NCI-H345 (cell line): Measurements from ENCODE around the gene CGGBP1.
A peak's percentile ranks its signal among the peaks of the same experiment; 100 is the strongest.

ENCODE experiments used
- DNase-seq: peaks from one replicate; lab custom pipeline; 2025; lab: John Stamatoyannopoulos, UW

Gene CGGBP1, protein sequence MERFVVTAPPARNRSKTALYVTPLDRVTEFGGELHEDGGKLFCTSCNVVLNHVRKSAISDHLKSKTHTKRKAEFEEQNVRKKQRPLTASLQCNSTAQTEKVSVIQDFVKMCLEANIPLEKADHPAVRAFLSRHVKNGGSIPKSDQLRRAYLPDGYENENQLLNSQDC

DNA sequence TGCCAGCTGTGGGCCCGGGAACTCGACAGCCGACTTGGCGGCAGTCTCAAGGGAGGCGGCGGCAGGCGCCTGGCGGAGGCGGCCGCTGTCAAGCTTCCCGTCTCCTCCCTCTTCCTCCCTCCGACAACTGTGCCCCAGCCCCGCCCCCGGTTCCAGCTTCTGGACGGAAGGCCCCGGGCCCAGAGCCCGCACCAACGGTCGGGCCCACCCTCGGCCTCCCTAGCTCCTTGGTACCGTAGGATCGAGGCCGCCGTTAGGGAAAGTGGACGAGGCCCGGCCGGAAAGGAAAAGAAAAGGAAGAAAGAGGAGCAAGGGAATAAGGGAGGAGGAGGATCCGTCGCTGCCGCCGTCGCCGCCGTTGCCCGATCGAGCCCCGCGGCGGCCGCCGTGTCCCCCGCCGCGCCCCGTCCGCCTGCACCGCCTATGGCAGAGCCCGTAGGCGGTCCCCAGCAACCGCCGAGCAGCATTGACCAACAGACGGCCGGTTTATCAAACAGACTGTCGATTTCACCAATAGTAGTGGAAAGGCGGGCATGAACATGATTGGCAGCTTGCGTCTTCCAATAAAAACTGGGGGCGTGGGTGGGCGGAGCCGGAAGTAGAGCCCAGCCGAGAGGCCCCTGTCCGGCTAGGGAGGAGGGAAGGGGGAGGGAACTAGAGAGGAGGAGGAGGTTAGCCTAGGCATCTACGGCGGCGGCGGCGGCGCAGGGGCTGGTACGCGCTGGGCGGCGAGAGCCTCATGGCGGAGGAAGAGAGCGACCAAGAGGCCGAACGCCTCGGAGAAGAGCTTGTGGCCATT is at the start of gene CGGBP1, which contains the start of gene ZNF654:
Gene CGGBP1 (minus strand): TSS at position 425 of the 799 bp plus-strand sequence. CDS start 3,029 bp downstream, outside the sequence.
Gene ZNF654 (plus strand): TSS at position 675 of the 799 bp plus-strand sequence. CDS start 65 bp downstream, at position 740.
- DNase-seq: peak; percentile 95

DNA sequence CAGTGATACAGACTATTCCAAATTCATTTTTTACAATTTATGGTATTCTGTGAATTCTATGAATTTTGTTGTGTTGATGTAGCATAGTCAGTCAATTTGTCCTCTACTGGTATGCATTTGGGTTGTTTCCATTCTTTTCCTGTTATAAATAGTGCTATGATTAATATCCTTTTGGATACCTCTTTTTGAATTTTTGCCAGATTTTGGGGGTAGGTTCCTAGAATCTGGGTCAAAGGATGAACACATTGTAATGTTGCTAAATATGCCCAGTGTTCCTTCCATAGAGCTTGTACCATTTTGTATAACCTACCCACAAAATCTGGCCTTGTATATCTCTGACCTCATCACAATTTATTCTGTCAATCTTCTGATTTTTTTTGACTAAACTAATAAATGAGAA is 46.5 kb upstream of the CGGBP1 start:
- DNase-seq: no peak

DNA sequence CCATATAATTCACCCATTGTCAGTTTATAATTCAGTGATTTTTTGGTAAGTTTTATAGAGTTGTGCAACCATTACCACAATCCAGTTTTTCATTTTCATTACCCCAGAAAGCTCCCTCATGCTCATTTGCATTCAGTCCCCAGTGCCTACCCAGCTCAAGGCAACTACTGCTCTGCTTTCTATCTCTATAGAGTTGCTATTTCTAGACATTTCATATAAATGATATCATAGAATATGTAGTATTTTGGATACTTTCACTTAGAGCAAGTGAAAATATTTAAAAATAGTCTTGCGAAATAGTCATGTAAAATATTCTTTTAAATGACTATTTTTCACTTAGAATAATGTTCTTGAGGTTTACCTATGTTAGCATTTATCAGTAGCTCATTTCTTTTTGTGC is 42.3 kb upstream of the CGGBP1 start:
- no peak for DNase-seq

DNA sequence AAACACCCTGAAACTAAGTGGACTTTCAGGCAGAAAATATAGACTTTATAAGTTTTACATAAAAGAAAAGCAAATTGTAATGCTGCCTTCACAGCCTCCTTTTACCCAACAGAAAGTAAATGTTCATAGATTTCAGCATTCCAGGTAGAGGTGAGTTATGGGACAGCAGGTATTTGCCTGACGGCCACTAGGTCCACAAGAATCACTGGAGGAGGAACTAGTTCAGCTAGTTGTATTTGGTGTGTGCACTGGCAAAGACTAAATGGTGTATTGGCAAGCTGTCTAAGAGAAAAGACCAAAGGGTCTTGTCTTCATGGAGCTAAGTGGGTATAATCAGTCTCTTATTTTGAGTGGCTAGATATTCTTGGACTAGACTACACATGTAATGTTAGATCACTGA is 34.5 kb upstream of the CGGBP1 start:
- DNase-seq: no peak

DNA sequence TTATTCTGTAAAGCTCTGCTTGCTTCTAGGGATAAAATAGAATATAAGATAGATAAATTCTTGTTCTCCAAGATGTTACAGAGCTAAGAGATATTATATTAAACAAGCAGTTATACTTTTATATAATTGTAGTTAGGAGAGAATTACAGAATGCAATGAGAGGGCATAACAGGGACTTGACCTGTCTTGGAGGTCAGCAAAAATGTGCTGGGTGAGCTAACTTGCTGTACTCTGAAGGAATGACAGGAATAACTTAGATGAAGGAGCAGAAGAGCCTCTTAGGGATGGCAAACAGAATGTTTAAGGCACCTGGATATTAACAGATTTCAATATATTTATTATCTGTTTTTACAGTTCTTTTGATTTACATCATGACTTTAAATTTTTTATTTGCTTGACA is 33.5 kb upstream of the CGGBP1 start:
- DNase-seq: no peak

DNA sequence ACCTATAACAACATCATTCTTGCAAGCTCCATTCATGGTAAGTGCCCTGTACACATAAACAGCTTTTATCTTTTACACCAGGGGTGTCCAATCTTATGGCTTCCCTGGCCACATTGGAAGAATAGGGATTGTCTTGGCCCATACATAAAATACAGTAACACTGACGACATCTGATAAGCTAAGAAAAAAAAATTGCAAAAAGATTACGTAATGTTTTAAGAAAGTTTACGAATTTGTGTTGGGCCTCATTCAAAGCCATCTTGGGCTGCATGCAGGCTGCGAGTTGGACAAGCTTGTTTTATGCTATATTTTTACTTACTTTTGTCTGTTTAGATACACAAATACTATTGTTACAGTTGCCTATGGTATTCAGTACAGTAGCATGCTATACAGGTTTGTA is 31.9 kb upstream of the CGGBP1 start:
- no peak for DNase-seq

DNA sequence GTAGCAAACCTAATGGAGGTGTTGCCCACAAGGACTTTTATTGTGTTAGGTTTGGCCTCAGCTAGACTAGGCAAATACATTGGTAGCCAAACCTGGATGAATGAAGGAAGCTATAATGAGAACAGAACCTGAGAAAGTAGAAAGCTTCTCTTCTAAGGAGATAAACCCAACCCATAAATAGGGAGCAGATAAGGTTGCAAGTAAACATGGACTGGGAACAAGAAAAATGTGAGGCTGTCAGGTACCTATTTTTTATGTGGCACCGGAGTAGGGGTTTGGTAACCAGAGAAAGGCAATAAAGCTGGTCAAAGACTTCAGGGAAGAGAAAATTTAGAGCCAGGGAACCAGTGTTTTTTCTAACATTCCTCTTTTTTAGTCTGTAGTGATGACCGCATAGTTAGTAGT is 25.3 kb upstream of the CGGBP1 start:
- no peak for DNase-seq

DNA sequence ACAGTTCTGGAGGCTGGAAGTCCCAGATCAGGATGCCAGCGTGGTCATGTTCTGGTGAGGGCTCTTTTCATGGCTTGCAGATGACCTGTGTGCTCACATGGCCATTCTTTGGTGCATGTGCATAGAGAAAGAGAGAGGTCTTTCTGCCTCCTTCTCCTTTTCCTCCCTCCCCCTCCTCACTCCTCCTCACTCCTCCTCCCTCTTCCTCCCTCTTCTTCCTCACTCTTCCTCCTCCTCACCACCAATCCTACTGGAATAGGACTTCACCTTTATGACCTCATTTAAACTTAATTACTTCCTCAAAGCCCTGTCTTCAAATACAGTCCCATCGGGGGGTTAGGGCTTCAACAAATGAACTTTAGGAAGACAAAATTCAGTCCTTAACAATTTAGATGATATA is 24.0 kb upstream of the CGGBP1 start:
- no peak for DNase-seq

DNA sequence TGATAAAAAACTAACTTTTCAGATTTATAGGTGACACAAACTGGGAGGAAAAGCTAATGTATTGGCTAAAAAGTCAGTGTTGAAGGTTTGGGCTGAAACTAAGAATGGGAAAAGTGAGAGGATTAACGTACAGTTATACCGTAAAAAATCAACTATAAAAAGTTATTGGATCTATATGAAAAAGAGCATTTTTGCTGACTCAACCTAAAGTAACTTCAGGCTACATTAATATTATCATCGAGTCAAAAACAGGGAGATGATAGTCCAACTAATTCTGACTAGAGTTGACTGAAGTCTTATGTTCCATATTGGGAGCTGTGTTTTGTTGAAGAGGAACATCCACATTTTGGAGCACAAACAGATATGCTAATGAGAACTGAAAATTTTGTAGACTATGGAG is 20.1 kb upstream of the CGGBP1 start:
- no peak for DNase-seq

DNA sequence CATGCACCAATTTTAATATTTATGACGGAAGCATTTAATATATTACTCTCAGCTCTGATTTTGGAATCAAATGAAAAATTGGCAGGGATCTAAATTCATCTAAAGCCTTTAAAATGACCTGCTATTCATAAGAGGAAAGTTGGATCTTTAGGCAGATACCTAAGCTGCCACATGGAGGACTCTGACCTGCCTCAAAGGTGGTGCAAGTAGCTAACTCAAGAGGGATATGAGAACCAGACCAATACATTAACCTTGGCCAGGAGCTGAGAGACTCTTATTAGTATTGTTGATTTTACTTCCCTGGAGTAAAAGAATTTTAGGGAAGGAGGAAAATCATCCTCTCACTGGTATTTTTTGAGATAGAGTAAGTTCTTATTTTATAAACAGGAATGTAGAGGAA is 17.9 kb upstream of the CGGBP1 start:
- no peak for DNase-seq

DNA sequence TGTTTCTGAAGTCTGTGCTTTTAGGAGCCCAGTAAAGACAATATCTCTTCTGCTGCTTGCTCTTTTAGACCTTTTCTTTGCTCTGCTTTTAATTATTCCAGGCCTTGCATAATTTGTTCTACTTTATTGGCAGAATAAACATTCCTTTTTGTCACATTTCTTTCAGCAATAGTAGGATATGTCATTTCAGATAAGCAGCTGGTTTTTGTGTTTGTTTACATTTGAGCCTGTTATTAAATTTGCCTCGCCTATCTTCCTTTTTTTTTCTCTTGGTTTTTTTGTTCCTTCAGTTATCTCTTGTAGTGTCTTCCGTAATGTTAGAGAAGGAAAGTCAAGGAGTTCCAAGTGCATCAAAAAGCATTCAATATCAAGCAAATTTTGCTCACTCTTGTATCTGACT is 16.7 kb upstream of the CGGBP1 start:
- DNase-seq: no peak

DNA sequence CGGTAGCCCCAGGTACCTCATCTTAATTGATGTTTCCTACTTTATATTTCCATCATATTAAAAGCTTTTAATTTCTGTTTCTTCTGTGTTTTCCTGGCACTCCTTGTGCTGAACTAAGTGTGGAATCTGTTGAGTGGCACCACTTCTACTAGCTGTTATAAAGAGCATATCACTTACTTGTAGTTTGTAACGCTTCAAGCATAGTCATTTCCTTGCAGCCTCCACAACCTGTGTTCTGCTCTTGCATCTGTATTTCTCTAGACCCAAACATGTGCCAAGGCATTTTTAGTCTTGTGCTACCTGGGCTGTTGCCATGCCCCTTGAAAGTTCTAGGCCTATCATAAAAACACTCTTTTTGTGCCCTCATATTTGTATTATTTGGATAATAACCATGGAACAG is 16.3 kb upstream of the CGGBP1 start:
- DNase-seq: no peak

DNA sequence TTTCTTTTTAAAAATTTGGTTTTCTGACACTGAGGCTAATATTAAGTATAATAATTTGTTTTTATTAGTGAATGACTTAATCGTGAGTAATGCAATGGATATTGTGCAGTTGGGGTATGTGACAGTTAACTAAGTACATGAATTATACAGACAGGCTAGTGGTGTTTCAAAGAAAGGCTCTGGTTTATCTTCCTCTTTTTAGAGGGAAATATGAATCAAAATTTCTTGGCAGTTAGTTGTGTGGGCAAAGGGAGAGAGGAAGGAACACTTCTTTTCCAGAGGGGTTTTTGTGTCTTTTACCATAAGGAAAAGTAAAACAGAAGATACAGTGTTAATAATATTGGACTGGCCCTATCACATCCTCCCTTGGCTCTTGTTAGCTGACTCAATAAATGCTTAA is 2.9 kb upstream of the CGGBP1 start:
- no peak for DNase-seq

DNA sequence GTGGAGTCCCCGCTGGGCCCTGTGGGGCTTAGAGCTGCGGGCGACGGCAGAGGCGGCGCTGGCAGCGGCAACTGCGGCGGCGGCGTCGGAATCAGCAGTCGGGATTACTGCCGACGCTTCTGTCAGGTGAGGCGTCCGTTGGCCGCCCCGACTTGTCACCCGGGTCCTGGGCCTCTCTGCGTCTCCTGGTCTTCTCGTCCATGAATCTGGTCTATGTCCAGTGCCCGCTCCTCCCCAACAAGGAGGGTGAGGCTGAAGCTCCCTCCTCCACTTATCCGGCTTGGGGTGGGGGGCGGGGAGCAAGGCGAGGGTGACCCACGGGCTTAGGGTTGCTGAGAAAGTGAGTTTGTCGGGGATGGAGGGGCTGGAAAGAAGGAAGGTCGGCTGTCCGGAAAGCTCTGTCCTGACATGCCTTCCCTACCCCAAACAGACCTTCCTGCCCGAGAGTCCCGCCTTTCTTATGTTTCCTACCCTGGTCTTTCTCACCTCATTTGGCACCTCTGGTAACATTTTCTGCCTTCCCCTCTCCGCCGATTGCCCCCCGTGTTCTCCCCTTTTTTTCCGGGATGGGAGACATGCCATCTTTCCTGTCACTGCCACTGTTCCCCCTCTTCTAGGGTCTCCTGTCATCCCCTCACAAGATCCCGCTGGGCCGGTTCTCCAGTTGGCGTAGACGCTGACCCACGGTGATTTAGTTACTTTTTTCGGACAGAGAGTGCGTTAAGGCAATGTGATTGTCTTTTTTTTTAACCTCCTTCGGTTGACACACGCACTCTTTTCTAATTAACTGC is 770 bp upstream of the CGGBP1 start:
- no peak for DNase-seq

DNA sequence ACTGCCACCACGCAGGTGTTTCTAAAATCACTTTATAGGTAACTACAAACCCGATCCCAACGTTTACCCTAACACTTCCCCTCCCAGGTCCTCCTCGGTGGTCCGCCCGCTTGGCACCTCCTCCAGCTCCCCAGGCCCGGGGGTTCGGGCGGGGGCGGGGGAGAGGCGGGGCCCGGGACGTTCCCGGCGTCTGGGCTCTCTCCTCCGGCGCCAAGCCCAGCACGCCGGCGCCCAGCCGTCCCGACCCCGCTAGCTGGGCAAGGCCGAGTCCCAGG is 562 bp downstream of the CGGBP1 start:
- DNase-seq: no peak

DNA sequence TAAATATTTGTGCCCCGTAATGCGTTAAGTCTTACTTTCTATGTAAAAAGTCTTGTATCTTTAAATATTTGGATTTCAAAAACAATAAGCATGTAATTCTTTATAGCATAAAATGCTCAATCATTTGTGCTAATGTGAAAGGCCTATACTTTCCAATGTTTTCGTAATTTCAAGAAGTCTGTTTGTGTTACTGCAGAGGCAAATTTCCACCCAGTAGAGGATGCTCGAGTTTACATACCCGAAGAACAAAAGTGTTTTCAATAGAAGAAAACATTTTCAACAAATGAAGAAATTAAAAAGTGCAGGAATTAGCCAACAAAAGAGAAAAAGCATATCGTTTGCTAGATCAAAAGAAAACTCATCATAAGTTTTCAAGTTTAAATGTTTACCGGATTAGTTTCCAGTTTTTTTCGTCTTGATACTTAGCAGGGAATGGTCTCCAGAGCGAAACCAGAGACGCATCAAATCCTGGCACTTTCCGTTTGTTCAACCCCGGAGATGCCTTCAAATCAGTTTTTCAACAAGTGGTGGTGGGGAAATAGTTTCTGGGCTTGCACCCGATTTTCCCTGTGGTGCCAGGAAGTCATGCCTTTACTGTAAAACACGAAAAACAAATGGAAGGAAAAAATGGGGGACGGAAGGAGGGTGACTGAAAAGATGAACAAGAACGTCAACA is 1.0 kb downstream of the CGGBP1 start:
- DNase-seq: no peak

DNA sequence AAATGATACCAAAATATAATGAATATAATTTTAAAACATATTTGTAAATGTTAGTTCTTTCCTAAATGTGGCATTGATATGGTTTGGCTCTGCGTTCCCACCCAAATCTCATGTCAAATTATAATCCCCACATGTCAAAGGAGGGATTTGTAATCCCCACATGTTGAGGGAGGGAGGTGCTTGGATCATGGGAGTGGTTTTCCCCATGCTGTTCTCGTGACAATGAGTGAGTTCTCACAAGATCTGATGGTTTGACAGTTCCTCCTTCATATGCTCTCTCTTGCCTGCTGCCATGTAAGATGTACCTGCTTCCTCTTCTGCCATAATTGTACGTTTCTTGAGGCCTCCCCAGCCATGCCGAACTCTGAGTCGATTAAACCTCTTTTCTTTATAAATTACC is 12.0 kb downstream of the CGGBP1 start:
- no peak for DNase-seq

DNA sequence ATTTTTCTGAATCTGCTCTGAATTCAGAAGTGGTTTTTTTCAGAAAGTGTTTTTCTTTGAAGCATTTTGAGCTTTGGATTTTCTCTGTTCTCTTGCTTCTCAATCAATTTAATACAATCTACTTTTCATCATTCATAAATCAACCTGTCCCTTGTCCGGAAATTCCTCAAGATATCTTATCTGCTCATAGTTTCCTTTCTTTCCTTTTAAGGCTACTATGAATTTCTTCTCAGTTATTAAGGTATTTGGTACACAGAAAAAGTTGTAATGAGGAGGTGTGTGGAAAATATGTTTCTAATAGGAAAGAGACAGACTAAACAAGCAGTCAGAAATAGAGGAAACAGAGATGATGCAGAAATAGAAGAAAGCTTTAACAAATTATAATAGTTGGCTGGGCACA is 14.4 kb downstream of the CGGBP1 start:
- DNase-seq: no peak

DNA sequence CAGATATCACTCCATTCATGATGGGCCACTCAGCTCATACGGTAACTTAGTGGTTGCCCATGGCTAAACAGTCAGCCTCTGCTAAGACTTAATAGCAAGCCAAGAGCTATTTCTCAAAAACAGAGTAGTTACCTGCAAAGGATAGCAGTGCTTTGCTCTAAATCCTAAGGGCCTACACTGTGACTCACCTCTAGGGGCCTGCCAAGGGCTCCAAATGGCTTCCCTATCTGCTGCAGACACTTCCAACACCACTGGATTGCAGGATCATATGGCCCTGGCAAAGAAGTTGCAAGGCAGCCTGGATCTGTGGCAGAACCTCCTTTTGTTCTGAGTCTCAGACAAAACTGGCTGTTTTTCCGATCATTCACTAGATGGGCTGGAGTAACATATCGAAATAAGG is 17.8 kb downstream of the CGGBP1 start:
- no peak for DNase-seq

DNA sequence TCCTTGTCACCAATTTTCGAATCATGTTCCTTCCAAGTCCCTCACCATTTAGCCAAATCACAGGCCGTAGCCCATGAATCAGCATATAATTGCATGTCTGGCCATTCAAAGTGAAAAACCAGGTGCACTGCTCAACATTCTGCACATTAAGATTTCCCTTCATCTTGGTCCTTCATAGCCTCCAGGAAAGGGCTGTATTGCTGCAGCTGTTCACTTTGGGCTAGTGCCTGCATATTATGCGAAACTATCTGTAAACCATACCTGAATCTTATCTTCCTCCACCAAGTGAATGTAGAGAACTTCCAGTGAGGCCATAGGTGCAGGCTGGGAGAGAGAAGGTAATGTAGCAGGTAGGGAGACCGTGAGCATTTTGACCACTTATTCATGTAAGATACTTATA is 18.3 kb downstream of the CGGBP1 start:
- DNase-seq: no peak

DNA sequence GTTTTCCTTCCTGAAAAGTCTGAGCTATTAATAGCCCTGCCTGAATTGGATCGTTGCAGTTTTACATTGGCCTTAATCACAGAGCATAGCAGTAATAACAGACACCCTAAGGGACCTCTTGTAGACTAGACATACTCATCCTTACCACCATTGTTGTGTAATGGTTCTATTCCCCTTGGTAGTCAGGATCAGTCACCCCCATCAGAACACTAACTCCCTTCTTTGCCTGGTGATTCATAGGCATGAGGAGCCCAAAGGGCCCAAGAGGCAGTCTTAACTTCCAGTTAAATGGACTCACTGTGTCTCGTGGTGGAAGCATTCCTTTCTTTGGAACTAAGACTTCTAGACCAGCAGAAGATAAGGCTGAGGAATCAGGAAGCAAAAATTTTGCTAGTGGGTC is 20.2 kb downstream of the CGGBP1 start:
- DNase-seq: no peak

DNA sequence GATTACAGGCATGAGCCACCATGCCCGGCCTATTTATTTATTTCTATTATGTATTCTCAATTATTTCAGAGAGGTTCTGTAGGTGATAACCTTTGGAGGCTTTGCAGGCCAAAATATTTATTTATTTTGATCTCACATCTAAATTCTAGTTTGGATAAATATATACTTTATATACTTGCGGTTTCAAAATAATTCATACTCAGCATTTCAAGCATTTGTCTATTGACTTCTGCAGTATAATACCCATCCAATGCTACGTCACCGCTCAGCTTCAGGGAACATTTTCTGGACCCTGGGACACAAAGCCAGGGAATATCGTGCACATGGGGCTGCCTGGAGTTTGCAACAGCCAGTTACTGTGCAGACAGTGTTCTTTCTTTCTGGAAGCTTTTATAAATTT is 22.6 kb downstream of the CGGBP1 start:
- no peak for DNase-seq
